Smooth muscle cell (in vitro differentiated cells): ENCODE results near the gene XPO4. TPM values are rescaled to one million over a fixed set of nuclear protein-coding genes. Genes with fewer than 3 reads are reported as not detected.
"Not testable (repeated sequence)": the region's sequence is repeated elsewhere in the genome, so short reads cannot be mapped to it uniquely, and the experiment has no call there.

Experiments used
- DNase-seq: peaks from one replicate; lab custom pipeline; 2025; ENCODE audit not compliant: unreplicated experiment; lab: John Stamatoyannopoulos, UW
- H2AFZ ChIP-seq: fragments of 200-600 bp; sonication (generic); 2 replicates; pipeline ENCODE4 v1.6.0; 2016; ENCODE audit warnings: antibody characterized with exemption, low read depth, mild to moderate bottlenecking
- H3F3A ChIP-seq: fragments of 200-600 bp; sonication (generic); 2 replicates; pipeline ENCODE4 v1.6.0; 2017; ENCODE audit warnings: antibody characterized with exemption, low read depth
- H3K27ac ChIP-seq: fragments of 200-600 bp; sonication (generic); 2 replicates; pipeline ENCODE4 v1.5.1; 2016; ENCODE audit warnings: low read depth, mild to moderate bottlenecking
- H3K27me3 ChIP-seq: fragments of 200-600 bp; sonication (generic); 2 replicates; pipeline ENCODE4 v1.6.1; 2016; ENCODE audit warnings: low read depth, mild to moderate bottlenecking
- H3K36me3 ChIP-seq: fragments of 200-600 bp; sonication (generic); 2 replicates; pipeline ENCODE4 v1.5.1; 2016; ENCODE audit warnings: low read depth
- H3K4me1 ChIP-seq: fragments of 200-600 bp; sonication (generic); 2 replicates; pipeline ENCODE4 v1.5.1; 2016; ENCODE audit warnings: low read depth
- H3K4me2 ChIP-seq: fragments of 200-600 bp; sonication (generic); 2 replicates; pipeline ENCODE4 v1.6.0; 2016; ENCODE audit warnings: mild to moderate bottlenecking
- H3K4me3 ChIP-seq: fragments of 200-600 bp; sonication (generic); 2 replicates; pipeline ENCODE4 v1.5.1; 2016; ENCODE audit warnings: mild to moderate bottlenecking
- H3K79me2 ChIP-seq: fragments of 200-600 bp; sonication (generic); 2 replicates; pipeline ENCODE4 v1.6.0; 2016; ENCODE audit warnings: low read depth, mild to moderate bottlenecking
- H3K9ac ChIP-seq: fragments of 200-600 bp; sonication (generic); 2 replicates; pipeline ENCODE4 v1.6.0; 2016; ENCODE audit warnings: low read depth
- H3K9me3 ChIP-seq: fragments of 200-600 bp; sonication (generic); replicated peaks from 2 replicates; pipeline ENCODE4 v1.5.1; 2016; ENCODE audit warnings: low read depth
- H4K20me1 ChIP-seq: fragments of 200-600 bp; sonication (generic); 2 replicates; pipeline ENCODE4 v1.6.0; 2016; ENCODE audit warnings: low read depth
- CTCF ChIP-seq: fragments of 200-600 bp; sonication (generic); IDR thresholded peaks from 2 replicates; pipeline ENCODE4 v1.5.1; 2017; ENCODE audit warnings: borderline replicate concordance, mild to moderate bottlenecking, antibody characterized with exemption; ENCODE audit not compliant: insufficient read depth, poor library complexity, severe bottlenecking
- WGBS: methylation state at CpG from one replicate; pipeline ENCODE4 v1.1.7; 2016; ENCODE audit warnings: low lambda C conversion rate; 5-methylcytosine and 5-hydroxymethylcytosine counted together
- polyA plus RNA-seq: library from polyadenylated mRNA; unstranded; fragments of >200 nt; fragmentation: Nextera tagmentation; extraction: Ambion mirVana; gene quantifications from 2 replicates; pipeline ENCODE4 v1.2.1, GENCODE V29; 2016
- total RNA-seq: library from RNA; depleted of rRNA; stranded (reverse); fragments of >200 nt; gene quantifications from 2 replicates; pipeline ENCODE4 v1.2.3, GENCODE V29; 2014

The XPO4 gene
- total RNA-seq = 16.2 and 17.7 TPM in 2 replicates
- 3.3 and 3.9 TPM in 2 replicates for polyA plus RNA-seq

GRCh38 chr13:20902438-20903163 is at the start of gene XPO4:
TSS of gene XPO4 (minus strand) at chr13:20902746. CDS start at chr13:20902738, 8 bp downstream.
- peak within 1 kb of the TSS; percentile 93 for H3K27ac ChIP-seq
- peak within 1 kb of the TSS; percentile 99 for H3K4me2 ChIP-seq
- WGBS = 2% methylated on average over 49 of the region's 81 CpGs
- H3K9me3 ChIP-seq = no peaks in the 10 kb centered on the region
- peak; percentile 80 for DNase-seq
- H3K9ac ChIP-seq = peak within 1 kb of the TSS; percentile 95
- peak within 1 kb of the TSS; percentile 97 for H2AFZ ChIP-seq
- H3K36me3 ChIP-seq = no peaks in the 10 kb centered on the region
- peaks cover 17% of the 10 kb centered on the region for H4K20me1 ChIP-seq
- H3K4me3 ChIP-seq = peak within 1 kb of the TSS; percentile 87
- peaks cover 7% of the 10 kb centered on the region for H3F3A ChIP-seq
- no peaks in the 10 kb centered on the region for H3K27me3 ChIP-seq
- no peak for TF ChIP-seq CTCF
- H3K79me2 ChIP-seq = peaks cover 47% of the 10 kb centered on the region
- peaks cover 12% of the 10 kb centered on the region for H3K4me1 ChIP-seq

GRCh38 chr13:20948001-20948400 is 45.5 kb upstream of the XPO4 start:
- not testable (repeated sequence) for H2AFZ ChIP-seq, H3K9ac ChIP-seq, DNase-seq, H3K36me3 ChIP-seq, H3K4me2 ChIP-seq, H3K27ac ChIP-seq, H4K20me1 ChIP-seq, H3K79me2 ChIP-seq, H3F3A ChIP-seq, H3K4me3 ChIP-seq, H3K9me3 ChIP-seq, H3K4me1 ChIP-seq
- H3K27me3 ChIP-seq = peaks cover 16% of the 10 kb centered on the region
- 95% methylated on average over 3 of the region's 3 CpGs for WGBS

GRCh38 chr13:20945952-20946383 is 43.4 kb upstream of the XPO4 start:
- no peaks in the 10 kb centered on the region for H3K79me2 ChIP-seq
- peak overlapping the region; percentile 76 for H3K4me2 ChIP-seq
- DNase-seq = no peak
- peaks cover 16% of the 10 kb centered on the region for H3K27me3 ChIP-seq
- H3K36me3 ChIP-seq = no peaks in the 10 kb centered on the region
- no peak overlapping the region for H3K9ac ChIP-seq
- peak overlapping the region; percentile 33 for H2AFZ ChIP-seq
- 14% methylated on average over 27 of the region's 29 CpGs for WGBS
- H3F3A ChIP-seq = no peaks in the 10 kb centered on the region
- H4K20me1 ChIP-seq = no peaks in the 10 kb centered on the region
- H3K9me3 ChIP-seq = no peaks in the 10 kb centered on the region
- H3K4me3 ChIP-seq = peak overlapping the region; percentile 37
- no peaks in the 10 kb centered on the region for H3K4me1 ChIP-seq
- TF ChIP-seq CTCF = no peak
- H3K27ac ChIP-seq = no peak overlapping the region

- H3K9me3 ChIP-seq = no peaks in the 10 kb centered on the region
- no peaks in the 10 kb centered on the region for H3K4me1 ChIP-seq
- no peaks in the 10 kb centered on the region for H3K79me2 ChIP-seq
- no peak overlapping the region for H3K4me3 ChIP-seq
- no peak for DNase-seq
- no peak for TF ChIP-seq CTCF
- H3K36me3 ChIP-seq = no peaks in the 10 kb centered on the region
- H4K20me1 ChIP-seq = no peaks in the 10 kb centered on the region
- H2AFZ ChIP-seq = peak overlapping the region; percentile 17
- H3K4me2 ChIP-seq = peak overlapping the region; percentile 16
- no peaks in the 10 kb centered on the region for H3F3A ChIP-seq
- H3K9ac ChIP-seq = peak overlapping the region; percentile 80
- H3K27ac ChIP-seq = peak overlapping the region; percentile 85
- H3K27me3 ChIP-seq = peaks cover 16% of the 10 kb centered on the region
- WGBS = 80% methylated on average over 22 of the region's 22 CpGs
Observed at GRCh38 chr13:20942938-20943559, 40.5 kb upstream of the XPO4 start.

- H3K27ac ChIP-seq = peak overlapping the region; percentile 27
- not testable (repeated sequence) for H3K9me3 ChIP-seq, H3K4me3 ChIP-seq, H2AFZ ChIP-seq, H3K4me2 ChIP-seq, H4K20me1 ChIP-seq, H3K9ac ChIP-seq, H3K27me3 ChIP-seq, DNase-seq, H3K36me3 ChIP-seq, H3F3A ChIP-seq, H3K79me2 ChIP-seq, H3K4me1 ChIP-seq
- over 99% methylated on average over 10 of the region's 10 CpGs for WGBS
Observed at GRCh38 chr13:20940511-20940910, 38.0 kb upstream of the XPO4 start.
